HL-60 (cell line): Measurements from ENCODE around the gene TRMT61A.

ENCODE experiments used
- DNase-seq, 2 experiments: peaks; one replicate each; pipeline ENCODE4 v3.0.0-alpha.2; 2010 to 2020; ENCODE audit warnings: low read depth in 1 of 2, low spot score in 1 of 2
- H3K27ac ChIP-seq: fragments of 250-450 bp; sonication (Bioruptor Pico); replicated peaks from 2 replicates; pipeline ENCODE4 v1.5.1; 2020; ENCODE audit warnings: mild to moderate bottlenecking, moderate library complexity
- H3K27me3 ChIP-seq: fragments of 250-450 bp; sonication (Bioruptor Pico); 2 replicates; pipeline ENCODE4 v1.5.1; 2021; ENCODE audit warnings: mild to moderate bottlenecking, moderate library complexity; ENCODE audit not compliant: insufficient read depth, poor library complexity, severe bottlenecking
- H3K4me3 ChIP-seq: replicated peaks from 2 replicates; pipeline ENCODE4 v1.5.1; 2011; ENCODE audit warnings: mild to moderate bottlenecking, control low read depth, low read length; ENCODE audit not compliant: insufficient read depth
- GABPA ChIP-seq: IDR thresholded peaks from 2 replicates; pipeline ENCODE4 v1.6.1; 2012; ENCODE audit warnings: low read depth
- POLR2AphosphoS5 ChIP-seq: IDR thresholded peaks from 2 replicates; pipeline ENCODE4 v1.6.1; 2012; ENCODE audit warnings: low read depth
- REST ChIP-seq: IDR thresholded peaks from 2 replicates; pipeline ENCODE4 v1.6.1; 2012; ENCODE audit warnings: low read depth; ENCODE audit not compliant: insufficient replicate concordance
- SPI1 ChIP-seq: IDR thresholded peaks from 2 replicates; pipeline ENCODE4 v1.6.1; 2012; ENCODE audit warnings: low read depth, mild to moderate bottlenecking, borderline replicate concordance
- TF ChIP-seq, protein P1 (sequence below): IDR thresholded peaks from one replicate; pipeline ENCODE4 v1.5.1; 2011; ENCODE audit warnings: low read length, control low read depth, inconsistent platforms; ENCODE audit not compliant: insufficient read depth

Gene TRMT61A

DNA sequence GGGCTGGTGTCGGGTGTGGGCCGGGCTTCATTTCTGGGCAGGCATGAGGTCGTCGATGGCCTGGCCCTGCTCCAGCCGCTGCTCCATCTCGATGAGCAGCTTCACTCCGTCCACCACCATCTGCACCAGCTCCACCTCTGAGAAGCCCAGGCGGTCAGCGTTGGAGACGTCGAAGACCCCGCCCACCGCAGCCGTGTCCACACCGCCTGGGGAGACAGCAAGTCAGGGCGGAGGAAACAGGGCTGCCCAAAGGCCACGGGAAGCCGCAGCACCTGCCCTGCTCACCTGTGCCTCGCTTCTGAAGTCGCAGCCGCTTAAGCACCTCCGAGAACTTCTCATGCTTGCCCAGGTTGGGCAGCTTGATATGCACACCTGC is 9.2 kb upstream of the TRMT61A start:
- no peak overlapping the region for H3K27ac ChIP-seq
- no peak overlapping the region for H3K4me3 ChIP-seq
- TF ChIP-seq, protein P1, sequence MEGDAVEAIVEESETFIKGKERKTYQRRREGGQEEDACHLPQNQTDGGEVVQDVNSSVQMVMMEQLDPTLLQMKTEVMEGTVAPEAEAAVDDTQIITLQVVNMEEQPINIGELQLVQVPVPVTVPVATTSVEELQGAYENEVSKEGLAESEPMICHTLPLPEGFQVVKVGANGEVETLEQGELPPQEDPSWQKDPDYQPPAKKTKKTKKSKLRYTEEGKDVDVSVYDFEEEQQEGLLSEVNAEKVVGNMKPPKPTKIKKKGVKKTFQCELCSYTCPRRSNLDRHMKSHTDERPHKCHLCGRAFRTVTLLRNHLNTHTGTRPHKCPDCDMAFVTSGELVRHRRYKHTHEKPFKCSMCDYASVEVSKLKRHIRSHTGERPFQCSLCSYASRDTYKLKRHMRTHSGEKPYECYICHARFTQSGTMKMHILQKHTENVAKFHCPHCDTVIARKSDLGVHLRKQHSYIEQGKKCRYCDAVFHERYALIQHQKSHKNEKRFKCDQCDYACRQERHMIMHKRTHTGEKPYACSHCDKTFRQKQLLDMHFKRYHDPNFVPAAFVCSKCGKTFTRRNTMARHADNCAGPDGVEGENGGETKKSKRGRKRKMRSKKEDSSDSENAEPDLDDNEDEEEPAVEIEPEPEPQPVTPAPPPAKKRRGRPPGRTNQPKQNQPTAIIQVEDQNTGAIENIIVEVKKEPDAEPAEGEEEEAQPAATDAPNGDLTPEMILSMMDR = no peak
- TF ChIP-seq POLR2AphosphoS5 = no peak
- TF ChIP-seq GABPA = no peak
- no peak for TF ChIP-seq SPI1
- no peak for TF ChIP-seq REST
- no peak for DNase-seq
- peaks cover 17% of the 10 kb centered on the region for H3K27me3 ChIP-seq

GRCh38 chr14:103520269-103520656 is 8.7 kb upstream of the TRMT61A start:
- no peak overlapping the region for H3K4me3 ChIP-seq
- peaks cover 17% of the 10 kb centered on the region for H3K27me3 ChIP-seq
- no peak overlapping the region for H3K27ac ChIP-seq
- TF ChIP-seq GABPA (no peak), REST (no peak), POLR2AphosphoS5 (no peak), SPI1 (no peak)
- TF ChIP-seq, protein P1 = no peak
- no peak for DNase-seq

- Histone ChIP-seq H3K4me3 (peak overlapping the region; percentile 35), H3K27ac (no peak overlapping the region), H3K27me3 (peaks cover 17% of the 10 kb centered on the region)
- DNase-seq = peak; percentile 64 to 86
- no peak for TF ChIP-seq REST
- no peak for TF ChIP-seq POLR2AphosphoS5
- TF ChIP-seq SPI1 = peak; percentile 61; the same call in 1 of the 2 replicates
- TF ChIP-seq, protein P1 = peak; percentile 32
- no peak for TF ChIP-seq GABPA
Observed at GRCh38 chr14:103520657-103521437, 8.1 kb upstream of the TRMT61A start.
